Prostate gland (tissue), 2 donors: ENCODE data around the gene FBXO15. TPM values are rescaled to one million over a fixed set of nuclear protein-coding genes. Genes with fewer than 3 reads are reported as not detected.

Source experiments
- DNase-seq: peaks from one replicate; pipeline ENCODE4 v3.0.0-alpha.2; 2019; ENCODE audit warnings: low spot score
- H3K27ac ChIP-seq, 2 donors: fragments of 200-600 bp; sonication (generic); 2 replicates each; pipeline ENCODE4 v1.5.1; 2017 to 2019
- H3K27me3 ChIP-seq: fragments of 200-600 bp; sonication (generic); replicated peaks from 2 replicates; pipeline ENCODE4 v1.5.1; 2019; ENCODE audit not compliant: insufficient read depth
- H3K36me3 ChIP-seq, 2 donors: fragments of 200-600 bp; sonication (generic); 1 replicate in 1 of 2; 2 replicates in 1 of 2; pipeline versions ENCODE4 v1.5.1 to v1.8.1; 2017 to 2019
- H3K4me1 ChIP-seq: fragments of 200-600 bp; sonication (generic); replicated peaks from 2 replicates; pipeline ENCODE4 v1.5.1; 2019
- H3K4me3 ChIP-seq, 2 donors: fragments of 200-600 bp; sonication (generic); 2 replicates each; pipeline ENCODE4 v1.5.1; 2017 to 2019
- H3K9me3 ChIP-seq: fragments of 200-600 bp; sonication (generic); 2 replicates; pipeline ENCODE4 v1.5.1; 2017
- POLR2A ChIP-seq: fragments of 450-650 bp; IDR thresholded peaks from one replicate; pipeline ENCODE4 v1.6.1; 2016; ENCODE audit warnings: antibody characterized with exemption, mild to moderate bottlenecking
- POLR2AphosphoS5 ChIP-seq: sonication (generic); formaldehyde crosslinking; IDR thresholded peaks from one replicate; pipeline ENCODE4 v1.6.1; 2017; ENCODE audit warnings: antibody characterized with exemption
- WGBS: methylation state at CpG from one replicate; pipeline ENCODE4 v1.1.5; 2018; 5-methylcytosine and 5-hydroxymethylcytosine counted together
- intact Hi-C: fragments of 100-400 bp; cut with DNase I; formaldehyde crosslinking; loops from one replicate; pipeline ENCODE4 v1.14.2; 2022
- total RNA-seq, 2 donors: library from RNA; depleted of rRNA; stranded (reverse); fragments of >200 nt; gene quantifications; one replicate each; pipeline ENCODE4 v1.1.0, GENCODE V29; 2016
- TF ChIP-seq, protein P1 (sequence below), 4 experiments: fragments of 200-600 bp in 2 of 4; fragments of 450-650 bp in 2 of 4; sonication (generic) in 2 of 4; IDR thresholded peaks; 1 replicate in 3 of 4; 2 replicates in 1 of 4; pipeline ENCODE4 v1.5.1; 2016 to 2019; ENCODE audit warnings: antibody characterized with exemption in 4 of 4, mild to moderate bottlenecking in 2 of 4, moderate library complexity in 2 of 4

The FBXO15 gene
- total RNA-seq, 2 donors from 2014 or later, result 4.2 to 7.8 TPM

DNA sequence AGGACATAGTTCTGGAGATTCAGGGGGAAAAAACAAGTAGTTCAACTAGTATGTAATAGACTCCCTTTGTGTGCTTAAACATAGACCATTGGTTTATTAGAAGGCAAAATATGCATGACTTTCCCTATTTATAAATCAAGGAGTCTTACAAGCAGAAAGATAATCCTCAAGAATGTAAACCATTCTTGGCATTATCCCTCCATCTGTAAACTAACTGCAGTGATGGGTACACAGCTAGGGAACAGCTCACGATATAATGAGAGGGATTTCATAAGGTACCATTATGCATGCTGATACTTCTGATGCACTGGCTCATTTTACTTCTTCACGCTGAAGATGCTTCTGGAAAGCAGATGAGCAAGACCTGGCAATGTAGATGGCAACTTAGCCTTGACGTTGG, 878 bp downstream of the FBXO15 start:
- Histone ChIP-seq H3K4me1 (peaks cover 2% of the 10 kb centered on the region), H3K36me3 (no peaks in the 10 kb centered on the region), H3K27me3 (no peaks in the 10 kb centered on the region), H3K4me3 (peak overlapping the region in 1 of 2 donors; percentile 56), H3K27ac (no peak overlapping the region), H3K9me3 (no peaks in the 10 kb centered on the region)
- DNase-seq, result no peak
- intact Hi-C loops, result loop anchor here (5.0 kb wide), 2 partner anchors 146 to 351 kb away; partner anchors contain the start of genes CNDP2 and CYB5A
- WGBS, result 25% methylated on average over 3 of the region's 3 CpGs
- TF ChIP-seq, protein P1, sequence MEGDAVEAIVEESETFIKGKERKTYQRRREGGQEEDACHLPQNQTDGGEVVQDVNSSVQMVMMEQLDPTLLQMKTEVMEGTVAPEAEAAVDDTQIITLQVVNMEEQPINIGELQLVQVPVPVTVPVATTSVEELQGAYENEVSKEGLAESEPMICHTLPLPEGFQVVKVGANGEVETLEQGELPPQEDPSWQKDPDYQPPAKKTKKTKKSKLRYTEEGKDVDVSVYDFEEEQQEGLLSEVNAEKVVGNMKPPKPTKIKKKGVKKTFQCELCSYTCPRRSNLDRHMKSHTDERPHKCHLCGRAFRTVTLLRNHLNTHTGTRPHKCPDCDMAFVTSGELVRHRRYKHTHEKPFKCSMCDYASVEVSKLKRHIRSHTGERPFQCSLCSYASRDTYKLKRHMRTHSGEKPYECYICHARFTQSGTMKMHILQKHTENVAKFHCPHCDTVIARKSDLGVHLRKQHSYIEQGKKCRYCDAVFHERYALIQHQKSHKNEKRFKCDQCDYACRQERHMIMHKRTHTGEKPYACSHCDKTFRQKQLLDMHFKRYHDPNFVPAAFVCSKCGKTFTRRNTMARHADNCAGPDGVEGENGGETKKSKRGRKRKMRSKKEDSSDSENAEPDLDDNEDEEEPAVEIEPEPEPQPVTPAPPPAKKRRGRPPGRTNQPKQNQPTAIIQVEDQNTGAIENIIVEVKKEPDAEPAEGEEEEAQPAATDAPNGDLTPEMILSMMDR (IDR thresholded peaks at IDR 0.05), result no peak
- TF ChIP-seq POLR2A (no peak), POLR2AphosphoS5 (no peak)

DNA sequence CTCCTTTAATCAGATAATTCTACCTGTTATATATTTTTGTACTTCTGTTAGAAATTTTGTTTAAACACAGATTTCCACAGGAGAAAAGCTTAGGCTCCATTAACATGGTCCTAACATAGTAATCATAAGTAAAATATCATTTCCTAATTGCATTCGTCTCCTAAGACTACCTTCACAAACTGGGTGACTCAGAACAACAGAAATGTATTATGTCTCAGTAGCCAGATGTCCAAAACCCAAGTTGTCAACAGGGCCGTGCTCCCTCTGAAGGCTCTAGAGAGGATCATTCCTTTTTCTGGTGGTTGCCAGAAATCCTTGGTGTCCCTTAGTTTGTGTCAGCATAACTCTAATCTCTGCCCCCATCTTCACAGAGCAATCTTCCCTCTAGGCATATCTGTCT, 5.4 kb downstream of the FBXO15 start:
- no peak for DNase-seq
- intact Hi-C loops, result no loop called here
- Histone ChIP-seq H3K4me1 (no peaks in the 10 kb centered on the region), H3K27me3 (no peaks in the 10 kb centered on the region), H3K4me3 (no peak overlapping the region), H3K9me3 (no peaks in the 10 kb centered on the region), H3K36me3 (no peaks in the 10 kb centered on the region), H3K27ac (no peak overlapping the region)
- WGBS, result 55% methylated on average over 2 of the region's 2 CpGs
- TF ChIP-seq POLR2A (no peak), POLR2AphosphoS5 (no peak)
- TF ChIP-seq, protein P1 (IDR thresholded peaks at IDR 0.05), result no peak

DNA sequence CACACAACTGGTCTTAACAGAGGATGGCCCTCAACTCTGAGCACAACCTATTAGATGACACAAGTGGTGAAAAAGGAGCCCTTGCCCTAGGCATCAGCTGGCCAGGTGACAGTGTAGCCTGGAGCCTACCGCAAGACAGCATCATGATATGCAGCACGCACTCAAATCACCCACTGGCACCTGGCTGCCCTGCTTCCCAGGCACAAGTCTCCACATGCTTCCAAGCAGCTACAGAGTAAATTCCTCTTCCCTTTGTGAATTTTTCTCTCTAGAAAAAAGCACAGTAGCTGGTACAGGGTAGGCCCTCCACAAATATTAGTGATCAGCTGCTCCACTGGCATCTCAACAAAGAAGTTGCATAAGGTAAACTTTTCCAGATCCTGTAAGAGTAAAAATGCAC, 6.0 kb downstream of the FBXO15 start:
- Histone ChIP-seq H3K27me3 (no peaks in the 10 kb centered on the region), H3K4me3 (no peak overlapping the region), H3K36me3 (no peaks in the 10 kb centered on the region), H3K4me1 (no peaks in the 10 kb centered on the region), H3K27ac (no peak overlapping the region), H3K9me3 (no peaks in the 10 kb centered on the region)
- DNase-seq, result peak; percentile 12
- WGBS, result 68% methylated on average over 2 of the region's 2 CpGs
- TF ChIP-seq POLR2AphosphoS5 (peak; percentile 10), POLR2A (no peak)
- intact Hi-C loops, result no loop called here

DNA sequence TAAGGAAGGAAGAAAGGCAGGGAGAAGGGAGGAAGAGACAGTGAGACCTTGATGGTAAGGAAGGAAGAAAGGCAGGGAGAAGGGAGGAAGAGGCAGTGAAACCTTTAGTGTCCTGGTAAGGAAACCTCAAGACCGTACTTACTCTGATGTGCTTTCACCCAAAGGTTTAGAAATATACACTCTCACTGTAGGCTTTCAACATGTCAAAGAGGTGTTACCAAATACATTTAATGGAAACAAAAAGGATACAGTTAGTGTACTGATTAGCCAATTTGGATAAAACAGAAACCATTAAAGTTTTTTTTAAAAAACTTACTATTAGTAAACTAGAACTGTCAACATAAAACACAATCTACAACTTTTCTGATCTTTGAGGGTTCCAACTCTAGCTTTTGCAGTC, 7.1 kb downstream of the FBXO15 start:
- intact Hi-C loops, result no loop called here
- Histone ChIP-seq H3K9me3 (no peaks in the 10 kb centered on the region), H3K36me3 (no peaks in the 10 kb centered on the region), H3K27me3 (no peaks in the 10 kb centered on the region), H3K4me1 (no peaks in the 10 kb centered on the region), H3K27ac (no peak overlapping the region), H3K4me3 (no peak overlapping the region)
- DNase-seq, result no peak
- WGBS, result 88% methylated on average over 1 of the region's 1 CpG
- TF ChIP-seq POLR2AphosphoS5, result no peak
- TF ChIP-seq POLR2A, result no peak

DNA sequence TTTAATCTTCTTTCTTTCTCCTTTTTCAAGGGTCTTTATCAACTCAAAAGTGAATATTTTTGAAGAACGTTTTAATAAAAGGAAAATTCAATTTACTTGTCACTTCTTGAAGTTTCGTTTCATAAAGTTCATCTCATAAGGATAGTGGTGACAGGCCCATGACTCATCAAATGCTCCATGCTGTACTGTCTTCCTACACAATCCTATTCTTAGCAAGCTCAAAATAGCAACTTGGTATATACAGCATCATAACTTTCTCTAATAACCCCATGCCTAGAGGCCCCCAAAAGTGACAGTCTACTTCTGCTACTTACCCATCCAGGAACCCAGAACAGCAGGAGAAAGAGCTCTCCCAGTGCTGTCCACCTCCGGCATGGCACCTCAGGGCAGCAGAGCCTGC, 7.7 kb downstream of the FBXO15 start:
- no peak for DNase-seq
- no peak overlapping the region for H3K4me3 ChIP-seq
- TF ChIP-seq POLR2A (no peak), POLR2AphosphoS5 (no peak)
- TF ChIP-seq, protein P1 (IDR thresholded peaks at IDR 0.05), result no peak
- no peaks in the 10 kb centered on the region for H3K4me1 ChIP-seq
- 83% methylated on average over 3 of the region's 3 CpGs for WGBS
- intact Hi-C loops, result no loop called here
- no peaks in the 10 kb centered on the region for H3K27me3 ChIP-seq
- H3K36me3 ChIP-seq, result no peaks in the 10 kb centered on the region
- H3K27ac ChIP-seq, result no peak overlapping the region
- H3K9me3 ChIP-seq, result no peaks in the 10 kb centered on the region

DNA sequence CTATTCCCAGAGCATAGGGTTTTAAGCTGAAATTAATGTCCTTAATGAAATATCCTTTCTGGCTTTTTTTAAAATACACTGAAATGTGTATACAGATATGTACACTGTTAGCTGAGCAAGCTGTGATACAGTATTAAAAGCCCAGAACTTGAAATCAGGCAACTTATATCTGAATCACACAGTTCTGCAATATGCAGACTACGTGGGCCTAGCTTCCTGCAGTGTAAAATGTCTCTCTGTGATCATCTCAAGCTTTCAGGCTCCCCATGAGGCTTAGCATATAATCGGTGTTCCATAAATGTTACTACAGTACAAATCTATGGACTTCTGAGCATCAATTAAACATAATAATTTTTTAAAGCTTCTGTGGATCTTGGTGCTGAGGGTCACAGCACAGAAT, 8.2 kb downstream of the FBXO15 start:
- Histone ChIP-seq H3K4me1 (no peaks in the 10 kb centered on the region), H3K27me3 (no peaks in the 10 kb centered on the region), H3K36me3 (no peaks in the 10 kb centered on the region), H3K9me3 (no peaks in the 10 kb centered on the region), H3K4me3 (no peak overlapping the region), H3K27ac (no peak overlapping the region)
- no peak for DNase-seq
- intact Hi-C loops, result no loop called here
- WGBS, result 90% methylated on average over 2 of the region's 2 CpGs
- TF ChIP-seq POLR2A, result no peak
- TF ChIP-seq POLR2AphosphoS5, result no peak
- TF ChIP-seq, protein P1 (IDR thresholded peaks at IDR 0.05), result no peak
